GM13977 (cell line): Measurements from ENCODE around the gene SLC44A5.

ENCODE experiments used
- DNase-seq: peaks from one replicate; pipeline ENCODE4 v3.0.0; 2012; ENCODE audit warnings: low spot score
- CTCF ChIP-seq: IDR thresholded peaks from 2 replicates; pipeline ENCODE4 v1.5.1; 2012; ENCODE audit warnings: mild to moderate bottlenecking, control low read depth; ENCODE audit not compliant: insufficient read depth; ENCODE audit errors: extremely low read depth, missing control alignments
- in situ Hi-C: fragments of 300-500 bp; cut with MboI; formaldehyde crosslinking; loops from one replicate; pipeline ENCODE4 v1.12.0; 2022; ENCODE audit warnings: low sequenced_read_pairs, low pct_unique_long_range_greater_than_20kb, mixed read lengths, inconsistent platforms; ENCODE audit not compliant: unreplicated experiment

SLC44A5 gene

GRCh38 chr1:75174031-75174760 lies 436.7 kb downstream of the SLC44A5 start:
- no peak for DNase-seq
- in situ Hi-C loops: no loop called here
- TF ChIP-seq CTCF: no peak

- no peak for TF ChIP-seq CTCF
- no peak for DNase-seq
- in situ Hi-C loops: no loop called here
These were observed 438.4 kb downstream of the SLC44A5 start for GRCh38 chr1:75172556-75172955.

GRCh38 chr1:75171876-75172275 lies 439.0 kb downstream of the SLC44A5 start:
- no peak for TF ChIP-seq CTCF
- in situ Hi-C loops: no loop called here
- no peak for DNase-seq

- TF ChIP-seq CTCF: no peak
- DNase-seq: no peak
- in situ Hi-C loops: no loop called here
These were observed 439.9 kb downstream of the SLC44A5 start for GRCh38 chr1:75170981-75171380.

- in situ Hi-C loops: no loop called here
- TF ChIP-seq CTCF: no peak
These were observed 440.9 kb downstream of the SLC44A5 start for GRCh38 chr1:75170011-75170410.

GRCh38 chr1:75166821-75167220 lies 444.1 kb downstream of the SLC44A5 start:
- no peak for DNase-seq
- TF ChIP-seq CTCF: no peak
- in situ Hi-C loops: no loop called here

More at GRCh38 chr1:75170011-75170410, 440.9 kb downstream of the SLC44A5 start:
- no peak for DNase-seq
